Measurements from ENCODE around the gene CNOT2. TPM values are rescaled to one million over a fixed set of nuclear protein-coding genes. Genes with fewer than 3 reads are reported as not detected.

CNOT2 gene
- polyA plus RNA-seq, 1 of the 3 experiments (the other 2 are of a cell fraction) = 45.3 TPM

DNA sequence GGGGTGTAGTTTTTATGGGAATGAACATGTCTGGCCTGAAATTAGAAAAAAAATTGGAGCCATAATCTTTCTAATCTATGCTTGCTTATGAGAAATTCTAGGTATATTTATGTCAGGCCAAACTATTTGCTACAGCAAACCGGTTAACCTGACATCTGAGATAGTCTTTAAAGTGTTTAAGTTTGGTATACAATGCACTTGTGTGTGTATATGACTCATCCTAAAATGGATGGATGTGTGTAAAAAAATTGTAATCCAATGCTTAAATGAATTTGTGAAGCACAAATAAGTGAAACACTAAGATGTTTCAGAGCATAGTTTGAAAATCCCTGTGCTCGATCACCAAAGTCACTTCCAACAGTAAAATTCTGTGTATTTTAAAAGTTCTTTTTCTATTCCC, 6.7 kb downstream of the CNOT2 start:
- H2AFZ ChIP-seq (ENCODE audit: low read depth) = no peak overlapping the region
- H3K4me1 ChIP-seq (ENCODE audit: control insufficient read depth in 1 of 2, insufficient read depth in 2 of 2, low read depth in 1 of 2, low read length in 1 of 2) = peaks cover 8 to 20% of the 10 kb centered on the region in 2 experiments; a peak in 2 of 4 replicates
- 84% methylated on average over 2 of the region's 2 CpGs for WGBS (ENCODE audit: low lambda C conversion rate)
- CTCF ChIA-PET = no interaction called here
- H3K4me3 ChIP-seq (ENCODE audit: low read depth in 2 of 2, low read length in 1 of 2) = no peak overlapping the region
- TF ChIP-seq FOXJ3 (CRISPR knock-in tag; IDR thresholded peaks at IDR 0.05) = no peak
- TF ChIP-seq JUND (IDR thresholded peaks at IDR 0.05) = no peak
- TF ChIP-seq, protein P1, sequence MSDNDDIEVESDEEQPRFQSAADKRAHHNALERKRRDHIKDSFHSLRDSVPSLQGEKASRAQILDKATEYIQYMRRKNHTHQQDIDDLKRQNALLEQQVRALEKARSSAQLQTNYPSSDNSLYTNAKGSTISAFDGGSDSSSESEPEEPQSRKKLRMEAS (IDR thresholded peaks at IDR 0.05; ENCODE audit: low read depth) = no peak
- TF ChIP-seq TCF12 (IDR thresholded peaks at IDR 0.05) = no peak
- TF ChIP-seq, protein P2, sequence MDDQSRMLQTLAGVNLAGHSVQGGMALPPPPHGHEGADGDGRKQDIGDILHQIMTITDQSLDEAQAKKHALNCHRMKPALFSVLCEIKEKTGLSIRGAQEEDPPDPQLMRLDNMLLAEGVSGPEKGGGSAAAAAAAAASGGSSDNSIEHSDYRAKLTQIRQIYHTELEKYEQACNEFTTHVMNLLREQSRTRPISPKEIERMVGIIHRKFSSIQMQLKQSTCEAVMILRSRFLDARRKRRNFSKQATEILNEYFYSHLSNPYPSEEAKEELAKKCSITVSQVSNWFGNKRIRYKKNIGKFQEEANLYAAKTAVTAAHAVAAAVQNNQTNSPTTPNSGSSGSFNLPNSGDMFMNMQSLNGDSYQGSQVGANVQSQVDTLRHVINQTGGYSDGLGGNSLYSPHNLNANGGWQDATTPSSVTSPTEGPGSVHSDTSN (IDR thresholded peaks at IDR 0.05) = no peak
- no peak for TF ChIP-seq NFIC (IDR thresholded peaks at IDR 0.05; ENCODE audit: borderline replicate concordance)
- no peak for TF ChIP-seq NRF1 (IDR thresholded peaks at IDR 0.05; ENCODE audit: low read depth, low read length)
- TF ChIP-seq SIN3A (IDR thresholded peaks at IDR 0.05; ENCODE audit: borderline replicate concordance, low read depth, low read length) = no peak
- no peak for TF ChIP-seq MXI1 (IDR thresholded peaks at IDR 0.05; ENCODE audit: low read depth, low read length)
- TF ChIP-seq, protein P3, sequence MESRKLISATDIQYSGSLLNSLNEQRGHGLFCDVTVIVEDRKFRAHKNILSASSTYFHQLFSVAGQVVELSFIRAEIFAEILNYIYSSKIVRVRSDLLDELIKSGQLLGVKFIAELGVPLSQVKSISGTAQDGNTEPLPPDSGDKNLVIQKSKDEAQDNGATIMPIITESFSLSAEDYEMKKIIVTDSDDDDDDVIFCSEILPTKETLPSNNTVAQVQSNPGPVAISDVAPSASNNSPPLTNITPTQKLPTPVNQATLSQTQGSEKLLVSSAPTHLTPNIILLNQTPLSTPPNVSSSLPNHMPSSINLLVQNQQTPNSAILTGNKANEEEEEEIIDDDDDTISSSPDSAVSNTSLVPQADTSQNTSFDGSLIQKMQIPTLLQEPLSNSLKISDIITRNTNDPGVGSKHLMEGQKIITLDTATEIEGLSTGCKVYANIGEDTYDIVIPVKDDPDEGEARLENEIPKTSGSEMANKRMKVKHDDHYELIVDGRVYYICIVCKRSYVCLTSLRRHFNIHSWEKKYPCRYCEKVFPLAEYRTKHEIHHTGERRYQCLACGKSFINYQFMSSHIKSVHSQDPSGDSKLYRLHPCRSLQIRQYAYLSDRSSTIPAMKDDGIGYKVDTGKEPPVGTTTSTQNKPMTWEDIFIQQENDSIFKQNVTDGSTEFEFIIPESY (IDR thresholded peaks at IDR 0.05; ENCODE audit: borderline replicate concordance, low read depth) = no peak
- H3F3A ChIP-seq (replicated peaks; ENCODE audit: insufficient read depth) = peaks cover 19% of the 10 kb centered on the region
- no peak for DNase-seq
- H3K9ac ChIP-seq = no peak overlapping the region
- no peaks in the 10 kb centered on the region for H3K9me3 ChIP-seq
- peaks cover 17 to 27% of the 10 kb centered on the region in 2 experiments for H3K36me3 ChIP-seq (replicated peaks in 1 of 2; ENCODE audit: control insufficient read depth in 1 of 2, insufficient read depth in 2 of 2, low read length in 1 of 2)
- no peak overlapping the region for H3K27ac ChIP-seq (ENCODE audit: low read depth in 2 of 2, low read length in 1 of 2)
- no peak overlapping the region for H3K4me2 ChIP-seq
- H3K79me2 ChIP-seq (ENCODE audit: insufficient read depth) = peaks cover 100% of the 10 kb centered on the region
- POLR2A ChIA-PET = no interaction called here
- H3K27me3 ChIP-seq (ENCODE audit: insufficient read depth) = no peaks in the 10 kb centered on the region
- no peaks in the 10 kb centered on the region for H3K9me2 ChIP-seq
- peaks cover 80% of the 10 kb centered on the region for H4K20me1 ChIP-seq (ENCODE audit: insufficient read depth)

DNA sequence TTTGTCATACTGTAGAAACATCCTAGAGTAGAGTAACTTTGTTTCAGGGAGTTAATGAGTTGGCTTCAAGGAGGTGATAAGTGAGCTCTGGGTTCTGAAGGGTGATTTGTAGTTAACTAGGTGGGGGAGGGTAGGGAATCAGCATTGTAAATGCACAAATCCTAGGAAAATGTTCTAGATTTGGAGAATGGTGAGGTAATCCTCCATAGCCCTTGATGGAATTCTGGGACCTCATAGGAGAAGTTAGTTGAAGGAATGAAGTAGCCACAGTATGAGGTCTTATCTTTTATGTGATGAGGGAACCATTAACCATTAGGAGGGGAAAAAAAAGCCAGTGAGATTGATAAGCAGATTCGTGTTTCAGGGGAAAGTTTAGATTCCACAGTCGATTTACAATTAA, 8.0 kb downstream of the CNOT2 start:
- CTCF ChIA-PET = no interaction called here
- POLR2A ChIA-PET = no interaction called here

More for the DNA sequence above, 8.0 kb downstream of the CNOT2 start:
- Histone ChIP-seq H3K9me3 (no peaks in the 10 kb centered on the region), H3F3A (replicated peaks; ENCODE audit: insufficient read depth) (peaks cover 13% of the 10 kb centered on the region), H3K27ac (ENCODE audit: low read depth in 2 of 2, low read length in 1 of 2) (no peak overlapping the region; a peak in 1 of 4 replicates), H4K20me1 (ENCODE audit: insufficient read depth) (peaks cover 78% of the 10 kb centered on the region), H3K27me3 (ENCODE audit: insufficient read depth) (no peaks in the 10 kb centered on the region), H3K4me1 (ENCODE audit: control insufficient read depth in 1 of 2, insufficient read depth in 2 of 2, low read depth in 1 of 2, low read length in 1 of 2) (peaks cover 0 to 17% of the 10 kb centered on the region in 2 experiments; a peak in 3 of 4 replicates), H3K9me2 (no peaks in the 10 kb centered on the region), H3K79me2 (ENCODE audit: insufficient read depth) (peaks cover 100% of the 10 kb centered on the region), H3K4me3 (ENCODE audit: low read depth in 2 of 2, low read length in 1 of 2) (no peak overlapping the region), H3K9ac (no peak overlapping the region), H3K36me3 (replicated peaks in 1 of 2; ENCODE audit: control insufficient read depth in 1 of 2, insufficient read depth in 2 of 2, low read length in 1 of 2) (peaks cover 13 to 18% of the 10 kb centered on the region in 2 experiments), H3K4me2 (no peak overlapping the region), H2AFZ (ENCODE audit: low read depth) (no peak overlapping the region)
- TF ChIP-seq EZH2phosphoT487 (IDR thresholded peaks at IDR 0.05; ENCODE audit: borderline replicate concordance, low read depth) (no peak), RAD21 (IDR thresholded peaks at IDR 0.05; ENCODE audit: low read length) (no peak), FOXJ3 (CRISPR knock-in tag; IDR thresholded peaks at IDR 0.05) (no peak)
- TF ChIP-seq, protein P4, sequence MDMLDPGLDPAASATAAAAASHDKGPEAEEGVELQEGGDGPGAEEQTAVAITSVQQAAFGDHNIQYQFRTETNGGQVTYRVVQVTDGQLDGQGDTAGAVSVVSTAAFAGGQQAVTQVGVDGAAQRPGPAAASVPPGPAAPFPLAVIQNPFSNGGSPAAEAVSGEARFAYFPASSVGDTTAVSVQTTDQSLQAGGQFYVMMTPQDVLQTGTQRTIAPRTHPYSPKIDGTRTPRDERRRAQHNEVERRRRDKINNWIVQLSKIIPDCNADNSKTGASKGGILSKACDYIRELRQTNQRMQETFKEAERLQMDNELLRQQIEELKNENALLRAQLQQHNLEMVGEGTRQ (IDR thresholded peaks at IDR 0.05; ENCODE audit: borderline replicate concordance, low read depth, low read length) = no peak
- DNase-seq = no peak
- WGBS (ENCODE audit: low lambda C conversion rate) = 65% methylated on average over 2 of the region's 2 CpGs

Measured in SK-N-SH (cell line).